ENCODE measurements around the gene CYP27B1.

The CYP27B1 gene

DNA sequence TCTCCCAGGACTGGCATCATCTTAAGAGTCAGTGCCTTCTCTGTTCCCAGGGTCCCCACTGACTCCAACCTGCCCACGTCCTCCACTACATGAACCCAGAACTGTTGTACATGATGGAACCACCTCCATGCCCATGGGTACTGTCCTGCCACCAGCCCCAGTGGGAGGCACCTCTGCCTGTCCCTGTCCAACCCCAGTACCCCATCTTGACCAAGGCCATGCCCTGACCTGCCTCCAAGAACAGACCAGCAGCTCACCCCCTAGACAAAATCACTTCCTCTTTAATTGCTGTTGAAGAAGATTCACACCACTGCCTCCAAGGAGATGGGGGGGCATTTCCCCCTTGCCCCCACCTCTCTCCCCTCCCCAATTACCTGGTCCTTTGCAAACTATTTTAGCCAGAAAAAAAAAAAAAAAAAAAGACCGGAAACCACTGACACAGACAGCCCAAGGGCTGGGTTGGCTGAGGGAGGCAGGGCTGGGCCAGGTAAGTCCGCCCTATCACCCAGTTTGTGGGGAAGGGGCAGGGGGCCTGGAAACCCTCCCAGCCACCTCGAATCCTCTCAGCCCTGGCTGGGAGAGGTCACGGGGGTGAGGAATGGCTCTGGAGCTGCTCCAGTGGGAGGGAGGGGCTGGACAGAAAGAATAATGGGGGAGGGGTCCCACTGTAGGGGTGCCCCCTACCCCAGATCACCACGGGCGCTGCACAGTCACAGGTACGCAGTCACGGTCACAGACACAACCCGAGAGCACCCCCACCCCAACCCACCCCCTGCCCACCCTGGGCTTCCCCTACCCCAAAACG lies 41.7 kb downstream of the CYP27B1 start:
- TF ChIP-seq TAF1 (IDR thresholded peaks at IDR 0.05; ENCODE audit: borderline replicate concordance, insufficient read depth, low read length) = no peak

GRCh38 chr12:57724003-57724935 lies 42.6 kb downstream of the CYP27B1 start:
- TF ChIP-seq FOXP2 (optimal IDR thresholded peaks at IDR 0.05; ENCODE audit: borderline replicate concordance, extremely low read depth, extremely low read length, insufficient read depth) (no peak), POLR2AphosphoS5 (IDR thresholded peaks at IDR 0.05; ENCODE audit: low read depth, low read length) (no peak), TAF1 (IDR thresholded peaks at IDR 0.05; ENCODE audit: borderline replicate concordance, insufficient read depth, low read length) (no peak), REST (IDR thresholded peaks at IDR 0.05; ENCODE audit: insufficient read depth in 1 of 2, low read depth in 2 of 2, low read length in 2 of 2) (no peak), SIN3A (IDR thresholded peaks at IDR 0.05; ENCODE audit: borderline replicate concordance, insufficient read depth, low read length) (no peak)

DNA sequence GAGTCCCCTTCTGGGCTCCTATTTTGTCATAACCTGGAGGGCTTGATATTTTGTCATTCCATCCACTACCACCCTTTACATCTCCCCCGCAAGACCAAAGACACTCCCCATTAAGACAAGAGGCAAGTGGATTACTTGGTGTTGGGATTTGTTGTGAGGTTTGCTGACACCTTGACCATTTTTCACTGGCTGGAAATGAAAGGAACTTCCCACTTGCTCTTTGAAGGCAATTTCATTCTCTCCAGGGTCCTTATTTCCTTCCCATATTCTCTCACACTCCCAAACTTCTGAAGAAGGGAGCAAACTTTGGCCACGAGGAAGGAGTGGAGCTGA lies 43.3 kb downstream of the CYP27B1 start:
- no peak for TF ChIP-seq POLR2AphosphoS5 (IDR thresholded peaks at IDR 0.05; ENCODE audit: low read depth, low read length)
- TF ChIP-seq REST (IDR thresholded peaks at IDR 0.05; ENCODE audit: insufficient read depth in 1 of 2, low read depth in 2 of 2, low read length in 2 of 2) = no peak
- TF ChIP-seq TAF1 (IDR thresholded peaks at IDR 0.05; ENCODE audit: borderline replicate concordance, insufficient read depth, low read length) = no peak
- no peak for TF ChIP-seq FOXP2 (optimal IDR thresholded peaks at IDR 0.05; ENCODE audit: borderline replicate concordance, extremely low read depth, extremely low read length, insufficient read depth)
- TF ChIP-seq SIN3A (IDR thresholded peaks at IDR 0.05; ENCODE audit: borderline replicate concordance, insufficient read depth, low read length) = no peak

DNA sequence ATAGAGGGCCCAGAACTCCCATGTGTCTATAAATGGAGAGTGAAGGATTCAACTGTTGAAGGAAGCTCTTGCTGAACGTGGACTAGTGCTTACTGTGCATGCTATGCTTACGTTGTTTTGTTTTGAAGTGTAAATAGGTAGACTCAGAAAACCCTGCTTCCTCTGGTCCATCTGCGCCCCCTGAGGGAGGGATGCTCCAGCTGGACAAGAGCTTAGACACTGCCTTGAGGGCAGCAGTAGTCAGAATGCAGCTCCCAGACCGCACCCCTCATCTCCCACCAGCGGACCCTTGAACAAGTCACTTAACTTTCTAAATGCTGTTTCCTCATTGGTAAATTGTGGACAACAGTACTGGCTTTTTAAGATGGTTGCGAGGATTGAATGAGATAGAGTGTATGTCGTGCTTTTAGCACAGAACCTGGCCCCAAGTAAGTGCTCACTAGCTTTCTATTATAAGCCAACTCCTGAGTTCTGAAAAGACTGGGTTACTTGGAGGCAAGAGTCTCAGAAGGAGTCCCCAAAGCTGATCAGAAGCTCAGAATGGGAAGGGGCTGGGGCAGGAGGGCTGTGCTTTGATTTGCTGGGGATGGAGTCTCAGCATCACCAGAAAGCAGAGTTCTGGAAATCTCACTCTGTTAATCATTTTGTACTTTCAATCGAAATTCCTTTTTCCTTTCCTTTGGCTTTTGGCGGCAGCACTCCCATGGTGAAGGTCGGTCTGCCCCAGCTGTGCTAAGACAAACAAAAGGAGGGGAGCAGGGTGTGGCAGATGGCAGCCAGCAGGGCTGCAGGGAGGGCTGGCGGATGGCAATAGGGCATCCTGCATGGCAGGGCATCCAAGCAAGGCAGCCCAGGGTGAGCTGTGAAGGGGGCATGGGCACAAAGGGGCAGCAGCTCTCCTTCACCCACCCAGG lies 43.9 kb downstream of the CYP27B1 start:
- TF ChIP-seq TAF1 (IDR thresholded peaks at IDR 0.05; ENCODE audit: borderline replicate concordance, insufficient read depth, low read length) = no peak
- TF ChIP-seq POLR2AphosphoS5 (IDR thresholded peaks at IDR 0.05; ENCODE audit: low read depth, low read length) = no peak
- no peak for TF ChIP-seq SIN3A (IDR thresholded peaks at IDR 0.05; ENCODE audit: borderline replicate concordance, insufficient read depth, low read length)

DNA sequence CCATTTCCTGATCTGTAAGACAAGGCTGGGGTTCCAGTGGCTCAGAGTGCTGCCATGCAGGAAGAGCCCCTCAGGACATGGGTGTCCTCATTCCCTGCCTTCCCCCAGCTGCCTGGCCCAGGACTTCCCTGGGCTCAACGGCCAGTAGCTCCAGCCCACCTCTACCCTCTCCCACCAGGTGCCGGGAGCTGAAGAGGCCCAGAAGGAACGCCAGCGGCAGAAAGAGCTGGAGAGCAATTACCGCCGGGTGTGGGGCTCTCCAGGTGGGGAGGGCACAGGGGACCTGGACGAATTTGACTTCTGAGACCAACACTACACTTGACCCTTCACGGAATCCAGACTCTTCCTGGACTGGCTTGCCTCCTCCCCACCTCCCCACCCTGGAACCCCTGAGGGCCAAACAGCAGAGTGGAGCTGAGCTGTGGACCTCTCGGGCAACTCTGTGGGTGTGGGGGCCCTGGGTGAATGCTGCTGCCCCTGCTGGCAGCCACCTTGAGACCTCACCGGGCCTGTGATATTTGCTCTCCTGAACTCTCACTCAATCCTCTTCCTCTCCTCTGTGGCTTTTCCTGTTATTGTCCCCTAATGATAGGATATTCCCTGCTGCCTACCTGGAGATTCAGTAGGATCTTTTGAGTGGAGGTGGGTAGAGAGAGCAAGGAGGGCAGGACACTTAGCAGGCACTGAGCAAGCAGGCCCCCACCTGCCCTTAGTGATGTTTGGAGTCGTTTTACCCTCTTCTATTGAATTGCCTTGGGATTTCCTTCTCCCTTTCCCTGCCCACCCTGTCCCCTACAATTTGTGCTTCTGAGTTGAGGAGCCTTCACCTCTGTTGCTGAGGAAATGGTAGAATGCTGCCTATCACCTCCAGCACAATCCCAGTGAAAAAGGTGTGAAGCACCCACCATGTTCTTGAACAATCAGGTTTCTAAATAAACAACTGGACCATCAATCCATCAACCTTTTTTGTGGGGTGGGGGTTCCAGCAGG lies 46.0 kb downstream of the CYP27B1 start:
- TF ChIP-seq POLR2AphosphoS5 (IDR thresholded peaks at IDR 0.05; ENCODE audit: low read depth, low read length) = no peak
- no peak for TF ChIP-seq SIN3A (IDR thresholded peaks at IDR 0.05; ENCODE audit: borderline replicate concordance, insufficient read depth, low read length)
- TF ChIP-seq REST (IDR thresholded peaks at IDR 0.05; ENCODE audit: insufficient read depth in 1 of 2, low read depth in 2 of 2, low read length in 2 of 2) = no peak

Data from PFSK-1 (cell line).